Fibroblast of lung (primary cell): ENCODE data around the gene NLGN1. TPM values are rescaled to one million over a fixed set of nuclear protein-coding genes. Genes with fewer than 3 reads are reported as not detected.

ENCODE experiments used
- DNase-seq, 2 donors: peaks; one replicate each; pipeline versions ENCODE4 v3.0.0 to v3.0.0-alpha.2; 2010; ENCODE audit warnings: low read depth in 2 of 2
- H2AFZ ChIP-seq: 2 replicates; pipeline ENCODE4 v1.5.1; 2012; ENCODE audit warnings: low read length, control low read depth, inconsistent platforms
- H3K27ac ChIP-seq: 2 replicates; pipeline ENCODE4 v1.5.1; 2011; ENCODE audit warnings: low read length, control low read depth; ENCODE audit not compliant: insufficient read depth
- H3K27me3 ChIP-seq: 2 replicates; pipeline ENCODE4 v1.5.1; 2011; ENCODE audit warnings: mild to moderate bottlenecking, low read length; ENCODE audit not compliant: control insufficient read depth, insufficient read depth
- H3K36me3 ChIP-seq: 2 replicates; pipeline ENCODE4 v1.5.1; 2011; ENCODE audit warnings: low read length; ENCODE audit not compliant: control insufficient read depth, insufficient read depth
- H3K4me1 ChIP-seq: 2 replicates; pipeline ENCODE4 v1.5.1; 2011; ENCODE audit warnings: low read length; ENCODE audit not compliant: control insufficient read depth, insufficient read depth; ENCODE audit errors: extremely low read depth
- H3K4me2 ChIP-seq: 2 replicates; pipeline ENCODE4 v1.5.1; 2011; ENCODE audit warnings: low read length, control low read depth; ENCODE audit not compliant: insufficient read depth; ENCODE audit errors: extremely low read depth
- H3K4me3 ChIP-seq, 4 experiments: fragments of 200-600 bp in 1 of 4; sonication (generic) in 1 of 4; replicated peaks in 1 of 4; 2 replicates each; pipeline ENCODE4 v1.5.1; 2011 to 2016; ENCODE audit warnings: low read length in 4 of 4, low read depth in 3 of 4, mild to moderate bottlenecking in 3 of 4, control low read depth in 2 of 4, inconsistent platforms in 1 of 4, mixed read lengths in 1 of 4; ENCODE audit not compliant: insufficient read depth in 1 of 4; ENCODE audit errors: control extremely low read depth in 1 of 4
- H3K79me2 ChIP-seq: 2 replicates; pipeline ENCODE4 v1.5.1; 2012; ENCODE audit warnings: mild to moderate bottlenecking, low read length, inconsistent platforms; ENCODE audit not compliant: control insufficient read depth, insufficient read depth
- H3K9ac ChIP-seq: 2 replicates; pipeline ENCODE4 v1.5.1; 2011; ENCODE audit warnings: mild to moderate bottlenecking, low read length, control low read depth; ENCODE audit not compliant: insufficient read depth
- H3K9me3 ChIP-seq: 2 replicates; pipeline ENCODE4 v1.5.1; 2012; ENCODE audit warnings: low read depth, low read length; ENCODE audit not compliant: control insufficient read depth, insufficient read depth
- H4K20me1 ChIP-seq: 2 replicates; pipeline ENCODE4 v1.5.1; 2011; ENCODE audit warnings: low read length; ENCODE audit not compliant: control insufficient read depth, insufficient read depth; ENCODE audit errors: extremely low read depth
- CTCF ChIP-seq, 2 donors: IDR thresholded peaks in 1 of 2; conservative IDR thresholded peaks in 1 of 2; 1 replicate in 1 of 2; 2 replicates in 1 of 2; pipeline ENCODE4 v1.5.1; 2011 to 2012; ENCODE audit warnings: low read length in 2 of 2, control low read depth in 1 of 2, inconsistent platforms in 1 of 2, low read depth in 1 of 2, mild to moderate bottlenecking in 1 of 2
- EZH2 ChIP-seq: IDR thresholded peaks from 2 replicates; pipeline ENCODE4 v1.5.1; 2012; ENCODE audit warnings: low read length, control low read depth, mild to moderate bottlenecking; ENCODE audit errors: missing control alignments
- polyA plus RNA-seq, 2 donors: library from polyadenylated mRNA; depleted of rRNA in 1 of 2; stranded (reverse) in 1 of 2; unstranded in 1 of 2; fragments of >200 nt; gene quantifications; 2 replicates each; pipeline ENCODE4 v1.2.1, GENCODE V29; 2011 to 2012; ENCODE audit warnings: missing spikeins in 1 of 2
- total RNA-seq: library from RNA; depleted of rRNA; stranded (reverse); fragments of >200 nt; gene quantifications from 2 replicates; pipeline ENCODE4 v1.2.1, GENCODE V29; 2014

Gene NLGN1
- total and polyA plus RNA-seq, 2 donors (not counting 1 experiment from before 2014, with no cell fraction given), result 0.61 to 2.1 TPM

- peak in 1 of 2 donors; percentile 52 for DNase-seq
- no peak overlapping the region for H3K27ac ChIP-seq
- H4K20me1 ChIP-seq, result no peaks in the 10 kb centered on the region
These were observed 443.8 kb downstream of the NLGN1 start for GRCh38 chr3:173841334-173841733.

GRCh38 chr3:173843060-173843459 lies 445.5 kb downstream of the NLGN1 start:
- no peak overlapping the region for H3K9ac ChIP-seq
- TF ChIP-seq CTCF (conservative IDR thresholded peaks at IDR 0.05 in 1 of 2, IDR thresholded peaks at IDR 0.05 in 1 of 2; ENCODE audit: low read depth in 1 of 2, low read length in 2 of 2) (no peak), EZH2 (no peak)
- H4K20me1 ChIP-seq, result no peaks in the 10 kb centered on the region

More at GRCh38 chr3:173841334-173841733, 443.8 kb downstream of the NLGN1 start:
- Histone ChIP-seq H3K9me3 (no peaks in the 10 kb centered on the region), H3K27me3 (no peaks in the 10 kb centered on the region), H2AFZ (no peak overlapping the region), H3K4me1 (no peaks in the 10 kb centered on the region), H3K4me2 (no peak overlapping the region), H3K36me3 (no peaks in the 10 kb centered on the region), H3K79me2 (no peaks in the 10 kb centered on the region), H3K9ac (no peak overlapping the region), H3K4me3 (no peak overlapping the region)
- TF ChIP-seq CTCF (conservative IDR thresholded peaks at IDR 0.05 in 1 of 2, IDR thresholded peaks at IDR 0.05 in 1 of 2; ENCODE audit: low read depth in 1 of 2, low read length in 2 of 2) (no peak), EZH2 (no peak)

GRCh38 chr3:173846584-173846983 lies 449.0 kb downstream of the NLGN1 start:
- H3K27me3 ChIP-seq, result no peaks in the 10 kb centered on the region
- H3K9ac ChIP-seq, result no peak overlapping the region

More at GRCh38 chr3:173843060-173843459, 445.5 kb downstream of the NLGN1 start:
- H3K4me1 ChIP-seq, result no peaks in the 10 kb centered on the region
- no peak overlapping the region for H2AFZ ChIP-seq
- H3K27me3 ChIP-seq, result no peaks in the 10 kb centered on the region
- no peaks in the 10 kb centered on the region for H3K79me2 ChIP-seq
- H3K9me3 ChIP-seq, result no peaks in the 10 kb centered on the region
- no peak overlapping the region for H3K4me2 ChIP-seq
- DNase-seq, result no peak
- H3K36me3 ChIP-seq, result no peaks in the 10 kb centered on the region
- H3K4me3 ChIP-seq, result no peak overlapping the region
- H3K27ac ChIP-seq, result no peak overlapping the region

More at GRCh38 chr3:173846584-173846983, 449.0 kb downstream of the NLGN1 start:
- H3K4me1 ChIP-seq, result no peaks in the 10 kb centered on the region
- DNase-seq, result no peak
- no peaks in the 10 kb centered on the region for H4K20me1 ChIP-seq
- H3K79me2 ChIP-seq, result no peaks in the 10 kb centered on the region
- H3K4me2 ChIP-seq, result no peak overlapping the region
- no peak overlapping the region for H2AFZ ChIP-seq
- no peak overlapping the region for H3K4me3 ChIP-seq
- H3K9me3 ChIP-seq, result no peaks in the 10 kb centered on the region
- no peak overlapping the region for H3K27ac ChIP-seq
- no peak for TF ChIP-seq CTCF (conservative IDR thresholded peaks at IDR 0.05 in 1 of 2, IDR thresholded peaks at IDR 0.05 in 1 of 2; ENCODE audit: low read depth in 1 of 2, low read length in 2 of 2)
- TF ChIP-seq EZH2, result no peak
- H3K36me3 ChIP-seq, result no peaks in the 10 kb centered on the region
